VCaP (cell line): ENCODE data around the gene LEF1.

Experiments
- H3K27ac ChIP-seq: fragments of 450-650 bp; 2 replicates; pipeline ENCODE4 v1.5.1; 2017
- TF ChIP-seq, protein P1 (sequence below): fragments of 450-650 bp; conservative IDR thresholded peaks from 2 replicates; pipeline ENCODE4 v1.5.1; 2017; ENCODE audit warnings: mild to moderate bottlenecking, moderate library complexity

LEF1 gene

GRCh38 chr4:108168671-108169523 is at the start of gene LEF1:
LEF1 (minus strand) TSS chr4:108168932; CDS start chr4:108167767, 1,165 bp downstream.
- H3K27ac ChIP-seq, result peak within 1 kb of the TSS; percentile 93
- TF ChIP-seq, protein P1, sequence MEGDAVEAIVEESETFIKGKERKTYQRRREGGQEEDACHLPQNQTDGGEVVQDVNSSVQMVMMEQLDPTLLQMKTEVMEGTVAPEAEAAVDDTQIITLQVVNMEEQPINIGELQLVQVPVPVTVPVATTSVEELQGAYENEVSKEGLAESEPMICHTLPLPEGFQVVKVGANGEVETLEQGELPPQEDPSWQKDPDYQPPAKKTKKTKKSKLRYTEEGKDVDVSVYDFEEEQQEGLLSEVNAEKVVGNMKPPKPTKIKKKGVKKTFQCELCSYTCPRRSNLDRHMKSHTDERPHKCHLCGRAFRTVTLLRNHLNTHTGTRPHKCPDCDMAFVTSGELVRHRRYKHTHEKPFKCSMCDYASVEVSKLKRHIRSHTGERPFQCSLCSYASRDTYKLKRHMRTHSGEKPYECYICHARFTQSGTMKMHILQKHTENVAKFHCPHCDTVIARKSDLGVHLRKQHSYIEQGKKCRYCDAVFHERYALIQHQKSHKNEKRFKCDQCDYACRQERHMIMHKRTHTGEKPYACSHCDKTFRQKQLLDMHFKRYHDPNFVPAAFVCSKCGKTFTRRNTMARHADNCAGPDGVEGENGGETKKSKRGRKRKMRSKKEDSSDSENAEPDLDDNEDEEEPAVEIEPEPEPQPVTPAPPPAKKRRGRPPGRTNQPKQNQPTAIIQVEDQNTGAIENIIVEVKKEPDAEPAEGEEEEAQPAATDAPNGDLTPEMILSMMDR, result no peak

DNA sequence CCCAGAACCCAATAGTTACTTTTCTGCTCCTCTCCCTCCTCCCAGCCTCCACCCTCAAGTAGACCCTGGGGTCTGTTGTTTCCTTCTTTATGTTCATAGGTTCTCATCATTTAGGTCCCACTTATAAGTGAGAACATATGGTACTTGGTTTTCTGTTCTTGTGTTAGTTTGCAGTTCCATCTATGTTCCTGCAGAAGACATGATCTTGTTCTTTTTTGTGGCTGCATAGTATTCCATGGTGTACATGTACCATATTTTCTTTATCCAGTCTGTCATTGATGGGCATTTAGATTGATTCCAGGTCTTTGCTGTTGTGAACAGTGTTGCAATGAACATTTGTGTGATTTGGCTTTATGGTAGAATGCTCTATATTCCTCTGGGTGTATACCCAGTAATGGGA is 47.8 kb upstream of the LEF1 start:
- no peak overlapping the region for H3K27ac ChIP-seq
- TF ChIP-seq, protein P1, result no peak

GRCh38 chr4:108215055-108215454 is 46.3 kb upstream of the LEF1 start:
- H3K27ac ChIP-seq, result no peak overlapping the region
- TF ChIP-seq, protein P1, result no peak

DNA sequence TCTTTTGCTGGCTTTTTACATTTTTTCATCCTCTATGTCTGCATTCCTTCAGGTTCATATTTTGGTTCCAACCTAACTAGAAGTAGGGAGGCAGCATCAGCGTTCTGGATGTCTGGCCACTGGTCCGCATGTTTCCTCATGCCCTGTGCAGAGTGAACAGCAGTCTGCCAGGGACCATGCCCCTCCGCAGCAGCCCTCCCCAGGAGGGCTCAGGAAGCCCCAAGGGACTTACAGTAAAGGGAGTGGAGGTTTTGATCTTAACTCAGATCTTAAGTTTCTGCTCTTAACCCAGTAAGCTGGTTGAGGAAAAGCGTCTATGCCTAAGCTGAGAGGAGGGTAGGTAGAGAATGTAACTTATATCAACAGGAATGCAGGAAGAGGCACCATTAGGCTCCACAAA is 45.0 kb upstream of the LEF1 start:
- TF ChIP-seq, protein P1, result no peak

GRCh38 chr4:108213308-108213707 is 44.6 kb upstream of the LEF1 start:
- TF ChIP-seq, protein P1, result no peak
- no peak overlapping the region for H3K27ac ChIP-seq

More for the DNA sequence above, 45.0 kb upstream of the LEF1 start:
- H3K27ac ChIP-seq, result no peak overlapping the region

DNA sequence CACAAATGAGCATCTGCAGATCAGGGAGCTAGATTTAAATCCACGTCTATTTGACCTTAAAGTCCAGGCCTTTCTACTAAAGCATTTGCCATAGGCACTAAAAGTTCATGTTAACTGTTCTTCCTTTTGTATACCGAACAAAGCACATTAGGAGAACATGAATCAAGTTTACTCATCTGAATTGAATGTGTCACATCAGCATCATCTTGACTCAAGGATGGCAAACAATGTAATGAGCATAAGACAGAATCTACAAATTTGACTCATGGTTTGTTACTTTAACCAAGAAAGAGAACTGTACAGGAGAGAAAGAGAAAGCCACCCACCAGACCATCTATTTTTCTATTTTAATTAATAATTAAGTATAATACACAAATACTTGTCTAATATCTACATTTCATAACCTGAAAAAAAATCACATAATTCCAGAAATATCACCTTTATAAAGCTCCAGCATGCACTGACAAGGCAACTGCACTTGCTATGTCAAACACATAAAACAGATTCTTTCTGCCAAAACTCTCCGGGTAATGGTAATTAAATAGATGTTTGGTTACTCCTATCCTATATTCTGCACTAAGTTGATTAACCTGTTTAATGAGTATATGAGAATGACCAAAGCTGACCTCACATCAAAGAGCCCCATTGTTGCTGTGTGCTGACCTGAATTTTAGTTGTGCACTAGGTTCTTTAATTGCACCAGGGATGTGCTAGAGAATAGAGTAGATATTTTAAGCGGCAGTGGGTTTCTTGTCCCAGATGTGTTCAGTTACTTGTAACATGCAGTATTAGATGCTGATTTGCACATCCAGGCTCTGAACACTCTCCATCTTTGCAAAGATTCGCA is 42.5 kb upstream of the LEF1 start:
- TF ChIP-seq, protein P1, result no peak
- peak overlapping the region; percentile 52 for H3K27ac ChIP-seq

DNA sequence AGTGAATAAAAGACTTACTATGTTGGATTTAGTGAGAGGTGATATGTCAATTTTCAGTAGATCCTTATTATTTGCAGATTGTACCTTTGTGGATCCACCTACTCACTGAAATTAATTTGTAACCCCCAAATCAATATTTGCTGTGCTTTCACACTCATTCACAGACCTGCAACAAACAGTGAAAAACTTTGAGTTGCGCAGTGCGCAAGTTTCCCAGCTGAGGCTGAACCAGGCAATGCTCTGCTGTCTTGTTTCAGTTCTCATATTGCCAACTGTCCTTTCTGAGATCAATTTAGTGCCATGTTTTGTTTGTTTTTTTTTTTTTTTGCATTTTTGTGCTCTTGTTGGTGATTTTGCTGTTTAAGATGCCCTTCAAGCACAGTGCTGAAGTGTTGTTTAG is 40.8 kb upstream of the LEF1 start:
- TF ChIP-seq, protein P1, result no peak
- peak overlapping the region; percentile 52; the same call in 1 of the 2 replicates for H3K27ac ChIP-seq
